ENCODE measurements around the gene NACC2. TPM values are rescaled to one million over a fixed set of nuclear protein-coding genes. Genes with fewer than 3 reads are reported as not detected.
"Not testable (repeated sequence)": the region's sequence is repeated elsewhere in the genome, so short reads cannot be mapped to it uniquely, and the experiment has no call there.

The NACC2 gene
- polyA plus RNA-seq, 1 donor, result 11.8 TPM

- H3K27me3 ChIP-seq (ENCODE audit: control insufficient read depth, insufficient read depth, low read length), result peaks cover 11% of the 10 kb centered on the region
- DNase-seq, result no peak
- no peak overlapping the region for H3K4me3 ChIP-seq (ENCODE audit: low read length)
- H3K36me3 ChIP-seq (ENCODE audit: control insufficient read depth, insufficient read depth, low read length), result no peaks in the 10 kb centered on the region
- H3K27ac ChIP-seq (ENCODE audit: low read length), result no peak overlapping the region
- WGBS (ENCODE audit: insufficient coverage, low lambda C conversion rate), result 71% methylated on average over 1 of the region's 18 CpGs
- H3K9me3 ChIP-seq (ENCODE audit: control insufficient read depth, low read depth, low read length), result no peaks in the 10 kb centered on the region
- H3K4me1 ChIP-seq (ENCODE audit: control insufficient read depth, insufficient read depth, low read length), result no peaks in the 10 kb centered on the region
These were observed 123.8 kb downstream of the NACC2 start for GRCh38 chr9:135971111-135971766.

GRCh38 chr9:135970128-135970815 is 124.8 kb downstream of the NACC2 start:
- no peak overlapping the region for H3K4me3 ChIP-seq (ENCODE audit: low read length)
- H3K4me1 ChIP-seq (ENCODE audit: control insufficient read depth, insufficient read depth, low read length), result no peaks in the 10 kb centered on the region
- no peaks in the 10 kb centered on the region for H3K9me3 ChIP-seq (ENCODE audit: control insufficient read depth, low read depth, low read length)
- H3K36me3 ChIP-seq (ENCODE audit: control insufficient read depth, insufficient read depth, low read length), result no peaks in the 10 kb centered on the region
- peaks cover 6% of the 10 kb centered on the region for H3K27me3 ChIP-seq (ENCODE audit: control insufficient read depth, insufficient read depth, low read length)
- WGBS (ENCODE audit: insufficient coverage, low lambda C conversion rate), result no CpG with 5 or more reads among the region's 9 CpGs
- H3K27ac ChIP-seq (ENCODE audit: low read length), result no peak overlapping the region
- DNase-seq, result no peak

GRCh38 chr9:135969064-135969683 is 125.9 kb downstream of the NACC2 start:
- no peaks in the 10 kb centered on the region for H3K9me3 ChIP-seq (ENCODE audit: control insufficient read depth, low read depth, low read length)
- H3K4me3 ChIP-seq (ENCODE audit: low read length), result no peak overlapping the region
- no peak overlapping the region for H3K27ac ChIP-seq (ENCODE audit: low read length)
- 71% methylated on average over 3 of the region's 12 CpGs for WGBS (ENCODE audit: insufficient coverage, low lambda C conversion rate)
- no peak for DNase-seq
- peaks cover 6% of the 10 kb centered on the region for H3K27me3 ChIP-seq (ENCODE audit: control insufficient read depth, insufficient read depth, low read length)
- no peaks in the 10 kb centered on the region for H3K4me1 ChIP-seq (ENCODE audit: control insufficient read depth, insufficient read depth, low read length)
- no peaks in the 10 kb centered on the region for H3K36me3 ChIP-seq (ENCODE audit: control insufficient read depth, insufficient read depth, low read length)

DNA sequence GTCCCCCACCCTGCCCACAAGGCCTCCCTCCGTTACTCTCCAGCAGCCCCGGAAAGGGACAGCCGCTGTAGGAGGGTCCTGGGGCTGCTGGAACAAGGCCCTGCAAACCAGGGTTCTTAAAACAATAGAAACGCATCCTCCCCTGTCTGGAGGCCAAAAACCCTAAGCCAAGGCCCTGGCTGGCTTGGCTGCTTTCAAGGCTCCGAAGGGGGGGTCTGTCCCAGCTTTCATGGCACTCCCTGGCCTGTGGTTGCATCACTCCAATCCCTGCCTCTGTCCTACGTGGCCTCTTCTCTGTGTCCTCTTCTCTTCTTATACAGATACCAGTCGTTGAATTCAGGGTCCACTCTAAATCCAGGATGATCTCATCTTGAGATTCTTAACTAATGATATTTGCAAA is 126.5 kb downstream of the NACC2 start:
- Histone ChIP-seq H3K27ac (ENCODE audit: low read length) (no peak overlapping the region), H3K36me3 (ENCODE audit: control insufficient read depth, insufficient read depth, low read length) (no peaks in the 10 kb centered on the region), H3K4me1 (ENCODE audit: control insufficient read depth, insufficient read depth, low read length) (no peaks in the 10 kb centered on the region), H3K27me3 (ENCODE audit: control insufficient read depth, insufficient read depth, low read length) (peaks cover 6% of the 10 kb centered on the region), H3K4me3 (ENCODE audit: low read length) (no peak overlapping the region), H3K9me3 (ENCODE audit: control insufficient read depth, low read depth, low read length) (no peaks in the 10 kb centered on the region)
- 83% methylated on average over 1 of the region's 7 CpGs for WGBS (ENCODE audit: insufficient coverage, low lambda C conversion rate)
- DNase-seq, result no peak

GRCh38 chr9:135968083-135968476 is 127.0 kb downstream of the NACC2 start:
- H3K9me3 ChIP-seq (ENCODE audit: control insufficient read depth, low read depth, low read length), result no peaks in the 10 kb centered on the region
- H3K4me3 ChIP-seq (ENCODE audit: low read length), result no peak overlapping the region
- no peaks in the 10 kb centered on the region for H3K36me3 ChIP-seq (ENCODE audit: control insufficient read depth, insufficient read depth, low read length)
- WGBS (ENCODE audit: insufficient coverage, low lambda C conversion rate), result no CpG with 5 or more reads among the region's 5 CpGs
- no peaks in the 10 kb centered on the region for H3K4me1 ChIP-seq (ENCODE audit: control insufficient read depth, insufficient read depth, low read length)
- DNase-seq, result no peak
- peaks cover 6% of the 10 kb centered on the region for H3K27me3 ChIP-seq (ENCODE audit: control insufficient read depth, insufficient read depth, low read length)
- H3K27ac ChIP-seq (ENCODE audit: low read length), result no peak overlapping the region

GRCh38 chr9:135966916-135967260 is 128.2 kb downstream of the NACC2 start:
- not testable (repeated sequence) for H3K4me3 ChIP-seq (ENCODE audit: low read length); H3K4me1 ChIP-seq (ENCODE audit: control insufficient read depth, insufficient read depth, low read length); H3K27me3 ChIP-seq (ENCODE audit: control insufficient read depth, insufficient read depth, low read length); H3K9me3 ChIP-seq (ENCODE audit: control insufficient read depth, low read depth, low read length); H3K27ac ChIP-seq (ENCODE audit: low read length); DNase-seq; H3K36me3 ChIP-seq (ENCODE audit: control insufficient read depth, insufficient read depth, low read length)
- WGBS (ENCODE audit: insufficient coverage, low lambda C conversion rate), result no CpG with 5 or more reads among the region's 16 CpGs

DNA sequence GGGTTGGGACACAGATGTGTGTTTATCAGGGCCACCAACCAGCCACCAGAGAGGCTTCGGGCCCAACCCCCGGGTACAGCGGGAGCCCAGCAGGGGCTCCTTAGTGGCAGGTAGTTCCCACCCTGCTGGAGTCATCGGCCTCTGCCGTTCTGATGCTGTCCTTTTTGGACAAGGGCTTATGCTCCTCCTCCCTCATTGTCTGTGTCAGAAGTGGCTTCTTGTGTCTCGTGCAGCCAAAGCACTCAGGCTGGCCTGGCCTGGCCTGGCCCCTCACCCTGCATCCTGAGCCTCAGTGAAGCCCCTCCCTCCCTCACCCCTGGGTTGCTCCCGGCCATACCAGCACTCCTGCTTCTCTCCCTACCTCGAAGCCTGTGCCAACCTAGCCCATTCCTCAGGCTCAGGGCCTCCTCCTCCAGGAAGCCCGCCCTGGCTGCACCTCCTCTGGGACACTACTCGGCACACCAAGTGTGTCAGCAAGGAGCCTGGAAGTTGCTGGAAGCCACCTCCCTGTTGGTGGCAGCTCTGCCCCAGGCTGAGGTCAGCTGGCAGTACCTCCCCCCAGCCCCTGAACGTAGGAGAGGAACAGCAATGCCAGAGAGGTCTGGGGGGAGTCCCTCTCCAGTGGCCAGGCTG is 129.8 kb downstream of the NACC2 start:
- H3K9me3 ChIP-seq (ENCODE audit: control insufficient read depth, low read depth, low read length), result no peaks in the 10 kb centered on the region
- H3K4me3 ChIP-seq (ENCODE audit: low read length), result no peak overlapping the region
- H3K27ac ChIP-seq (ENCODE audit: low read length), result no peak overlapping the region
- H3K36me3 ChIP-seq (ENCODE audit: control insufficient read depth, insufficient read depth, low read length), result no peaks in the 10 kb centered on the region
- H3K27me3 ChIP-seq (ENCODE audit: control insufficient read depth, insufficient read depth, low read length), result peaks cover 6% of the 10 kb centered on the region
- DNase-seq, result no peak
- H3K4me1 ChIP-seq (ENCODE audit: control insufficient read depth, insufficient read depth, low read length), result peaks cover 2% of the 10 kb centered on the region
- WGBS (ENCODE audit: insufficient coverage, low lambda C conversion rate), result no CpG with 5 or more reads among the region's 11 CpGs

DNA sequence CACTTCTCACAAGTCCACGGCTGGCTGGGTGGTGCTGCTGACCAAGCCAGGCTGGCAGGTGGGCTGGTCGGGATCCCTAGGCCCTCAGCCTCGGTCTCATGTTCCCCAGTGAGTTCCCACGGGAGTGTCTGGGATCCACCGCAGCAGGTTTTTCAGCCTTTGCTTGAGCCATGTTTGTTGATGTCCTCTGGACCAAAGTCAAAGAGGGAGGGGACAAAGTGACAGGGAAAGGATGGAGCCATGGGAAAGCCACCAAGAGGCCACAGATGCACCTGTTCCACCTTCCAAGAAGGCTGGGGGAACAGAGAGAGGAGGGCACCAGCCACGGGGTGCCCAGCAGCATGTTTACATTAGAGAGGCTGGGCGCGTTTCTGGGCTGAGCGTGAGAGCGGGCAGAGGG is 131.2 kb downstream of the NACC2 start:
- no peak overlapping the region for H3K27ac ChIP-seq (ENCODE audit: low read length)
- no peak overlapping the region for H3K4me3 ChIP-seq (ENCODE audit: low read length)
- H3K27me3 ChIP-seq (ENCODE audit: control insufficient read depth, insufficient read depth, low read length), result no peaks in the 10 kb centered on the region
- H3K4me1 ChIP-seq (ENCODE audit: control insufficient read depth, insufficient read depth, low read length), result peaks cover 8% of the 10 kb centered on the region
- no peaks in the 10 kb centered on the region for H3K9me3 ChIP-seq (ENCODE audit: control insufficient read depth, low read depth, low read length)
- no peaks in the 10 kb centered on the region for H3K36me3 ChIP-seq (ENCODE audit: control insufficient read depth, insufficient read depth, low read length)
- DNase-seq, result no peak
- WGBS (ENCODE audit: insufficient coverage, low lambda C conversion rate), result no CpG with 5 or more reads among the region's 10 CpGs

GRCh38 chr9:135963338-135963737 is 131.8 kb downstream of the NACC2 start:
- H3K27ac ChIP-seq (ENCODE audit: low read length), result no peak overlapping the region
- no peaks in the 10 kb centered on the region for H3K9me3 ChIP-seq (ENCODE audit: control insufficient read depth, low read depth, low read length)
- peaks cover 8% of the 10 kb centered on the region for H3K4me1 ChIP-seq (ENCODE audit: control insufficient read depth, insufficient read depth, low read length)
- H3K4me3 ChIP-seq (ENCODE audit: low read length), result no peak overlapping the region
- no CpG with 5 or more reads among the region's 8 CpGs for WGBS (ENCODE audit: insufficient coverage, low lambda C conversion rate)
- H3K27me3 ChIP-seq (ENCODE audit: control insufficient read depth, insufficient read depth, low read length), result no peaks in the 10 kb centered on the region
- DNase-seq, result no peak
- H3K36me3 ChIP-seq (ENCODE audit: control insufficient read depth, insufficient read depth, low read length), result no peaks in the 10 kb centered on the region

DNA sequence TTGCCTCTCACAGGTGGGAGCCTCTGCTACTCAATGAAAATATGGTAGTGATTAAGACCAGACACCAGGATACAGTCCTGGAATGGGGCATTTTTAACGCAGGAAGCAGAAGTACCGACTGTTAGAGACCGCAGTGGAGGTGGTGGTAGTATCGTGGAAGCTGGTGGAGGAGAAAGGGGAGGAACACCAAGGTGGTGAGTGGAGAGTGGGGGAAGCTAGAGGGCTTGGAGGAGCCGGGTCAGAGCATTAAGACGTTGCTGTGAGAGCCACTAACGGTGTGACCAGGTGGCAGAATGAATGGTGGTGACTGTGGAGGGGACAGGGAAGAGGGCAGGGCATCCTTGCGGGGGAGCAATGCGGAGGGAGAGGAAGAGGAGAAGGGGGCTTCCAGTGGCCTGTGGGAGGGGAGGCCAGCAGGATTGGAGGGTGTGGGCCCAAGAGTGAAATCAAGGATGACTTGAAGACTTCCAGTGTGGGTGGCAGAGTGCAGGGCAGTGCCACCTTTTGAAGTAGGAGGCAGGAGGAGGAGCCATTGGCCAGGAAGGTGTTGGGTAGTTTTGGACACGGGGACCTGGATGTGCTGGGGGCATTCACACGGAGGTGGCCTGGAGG is 132.3 kb downstream of the NACC2 start:
- 53% methylated on average over 2 of the region's 11 CpGs for whole genome bisulfite sequencing (ENCODE audit: insufficient coverage, low lambda C conversion rate)
- Histone ChIP-seq H3K36me3 (ENCODE audit: control insufficient read depth, insufficient read depth, low read length) (no peaks in the 10 kb centered on the region), H3K27ac (ENCODE audit: low read length) (no peak overlapping the region), H3K4me3 (ENCODE audit: low read length) (no peak overlapping the region), H3K27me3 (ENCODE audit: control insufficient read depth, insufficient read depth, low read length) (no peaks in the 10 kb centered on the region), H3K4me1 (ENCODE audit: control insufficient read depth, insufficient read depth, low read length) (peaks cover 8% of the 10 kb centered on the region), H3K9me3 (ENCODE audit: control insufficient read depth, low read depth, low read length) (no peaks in the 10 kb centered on the region)
- no peak for DNase-seq
